GM18517 (cell line): ENCODE data around the gene GAS7.

ENCODE experiments used
- ATAC-seq: cut with Tn5 transposase; IDR thresholded peaks from one replicate; pipeline ENCODE4 v1.9.1; 2021; ENCODE audit warnings: mild to moderate bottlenecking, moderate library complexity; ENCODE audit not compliant: unreplicated experiment

GAS7 gene

GRCh38 chr17:9899280-9900043 lies 298.9 kb downstream of the GAS7 start:
- ATAC-seq: no peak

GRCh38 chr17:9898812-9899211 lies 299.6 kb downstream of the GAS7 start:
- no peak for ATAC-seq

GRCh38 chr17:9897372-9897968 lies 300.9 kb downstream of the GAS7 start:
- ATAC-seq: no peak

- ATAC-seq: no peak
Measured at GRCh38 chr17:9895923-9896322, 302.5 kb downstream of the GAS7 start.

GRCh38 chr17:9894231-9894630 lies 304.2 kb downstream of the GAS7 start:
- ATAC-seq: no peak

GRCh38 chr17:9893411-9894012 lies 304.9 kb downstream of the GAS7 start:
- ATAC-seq: no peak

GRCh38 chr17:9890124-9890523 lies 308.3 kb downstream of the GAS7 start:
- ATAC-seq: no peak

- ATAC-seq: no peak
Measured at GRCh38 chr17:9887508-9887907, 310.9 kb downstream of the GAS7 start.

GRCh38 chr17:9886141-9886930 lies 312.1 kb downstream of the GAS7 start:
- ATAC-seq: no peak

GRCh38 chr17:9883451-9883850 lies 315.0 kb downstream of the GAS7 start:
- ATAC-seq: no peak

GRCh38 chr17:9880582-9880999 lies 317.8 kb downstream of the GAS7 start:
- ATAC-seq: no peak

GRCh38 chr17:9878786-9879525 lies 319.4 kb downstream of the GAS7 start:
- ATAC-seq: no peak

- no peak for ATAC-seq
Measured at GRCh38 chr17:9878356-9878755, 320.1 kb downstream of the GAS7 start.

GRCh38 chr17:9875441-9875840 lies 323.0 kb downstream of the GAS7 start:
- no peak for ATAC-seq

- ATAC-seq: no peak
Measured at GRCh38 chr17:9874722-9875121, 323.7 kb downstream of the GAS7 start.

GRCh38 chr17:9872852-9873251 lies 325.6 kb downstream of the GAS7 start:
- ATAC-seq: no peak

- no peak for ATAC-seq
Measured at GRCh38 chr17:9868552-9868951, 329.9 kb downstream of the GAS7 start.

GRCh38 chr17:9865586-9865985 lies 332.8 kb downstream of the GAS7 start:
- no peak for ATAC-seq

GRCh38 chr17:9862949-9863348 lies 335.5 kb downstream of the GAS7 start:
- no peak for ATAC-seq

GRCh38 chr17:9862220-9862619 lies 336.2 kb downstream of the GAS7 start:
- no peak for ATAC-seq

- no peak for ATAC-seq
Measured at GRCh38 chr17:9860851-9861250, 337.6 kb downstream of the GAS7 start.
